Smooth muscle cell (in vitro differentiated cells): Measurements from ENCODE around the gene CIT. TPM values are rescaled to one million over a fixed set of nuclear protein-coding genes. Genes with fewer than 3 reads are reported as not detected.

Source experiments
- DNase-seq: peaks from one replicate; lab custom pipeline; 2025; ENCODE audit not compliant: unreplicated experiment; lab: John Stamatoyannopoulos, UW
- H2AFZ ChIP-seq: fragments of 200-600 bp; sonication (generic); 2 replicates; pipeline ENCODE4 v1.6.0; 2016; ENCODE audit warnings: antibody characterized with exemption, low read depth, mild to moderate bottlenecking
- H3F3A ChIP-seq: fragments of 200-600 bp; sonication (generic); 2 replicates; pipeline ENCODE4 v1.6.0; 2017; ENCODE audit warnings: antibody characterized with exemption, low read depth
- H3K27ac ChIP-seq: fragments of 200-600 bp; sonication (generic); 2 replicates; pipeline ENCODE4 v1.5.1; 2016; ENCODE audit warnings: low read depth, mild to moderate bottlenecking
- H3K27me3 ChIP-seq: fragments of 200-600 bp; sonication (generic); 2 replicates; pipeline ENCODE4 v1.6.1; 2016; ENCODE audit warnings: low read depth, mild to moderate bottlenecking
- H3K36me3 ChIP-seq: fragments of 200-600 bp; sonication (generic); 2 replicates; pipeline ENCODE4 v1.5.1; 2016; ENCODE audit warnings: low read depth
- H3K4me1 ChIP-seq: fragments of 200-600 bp; sonication (generic); 2 replicates; pipeline ENCODE4 v1.5.1; 2016; ENCODE audit warnings: low read depth
- H3K4me2 ChIP-seq: fragments of 200-600 bp; sonication (generic); 2 replicates; pipeline ENCODE4 v1.6.0; 2016; ENCODE audit warnings: mild to moderate bottlenecking
- H3K4me3 ChIP-seq: fragments of 200-600 bp; sonication (generic); 2 replicates; pipeline ENCODE4 v1.5.1; 2016; ENCODE audit warnings: mild to moderate bottlenecking
- H3K79me2 ChIP-seq: fragments of 200-600 bp; sonication (generic); 2 replicates; pipeline ENCODE4 v1.6.0; 2016; ENCODE audit warnings: low read depth, mild to moderate bottlenecking
- H3K9ac ChIP-seq: fragments of 200-600 bp; sonication (generic); 2 replicates; pipeline ENCODE4 v1.6.0; 2016; ENCODE audit warnings: low read depth
- H3K9me3 ChIP-seq: fragments of 200-600 bp; sonication (generic); replicated peaks from 2 replicates; pipeline ENCODE4 v1.5.1; 2016; ENCODE audit warnings: low read depth
- H4K20me1 ChIP-seq: fragments of 200-600 bp; sonication (generic); 2 replicates; pipeline ENCODE4 v1.6.0; 2016; ENCODE audit warnings: low read depth
- CTCF ChIP-seq: fragments of 200-600 bp; sonication (generic); IDR thresholded peaks from 2 replicates; pipeline ENCODE4 v1.5.1; 2017; ENCODE audit warnings: borderline replicate concordance, mild to moderate bottlenecking, antibody characterized with exemption; ENCODE audit not compliant: insufficient read depth, poor library complexity, severe bottlenecking
- whole genome bisulfite sequencing: methylation state at CpG from one replicate; pipeline ENCODE4 v1.1.7; 2016; ENCODE audit warnings: low lambda C conversion rate; 5-methylcytosine and 5-hydroxymethylcytosine counted together
- polyA plus RNA-seq: library from polyadenylated mRNA; unstranded; fragments of >200 nt; fragmentation: Nextera tagmentation; extraction: Ambion mirVana; gene quantifications from 2 replicates; pipeline ENCODE4 v1.2.1, GENCODE V29; 2016
- total RNA-seq: library from RNA; depleted of rRNA; stranded (reverse); fragments of >200 nt; gene quantifications from 2 replicates; pipeline ENCODE4 v1.2.3, GENCODE V29; 2014

CIT gene
- total and polyA plus RNA-seq, 2 experiments from 2014 or later = 3.2 to 9.1 TPM

GRCh38 chr12:119829439-119829838 is 47.7 kb downstream of the CIT start:
- Histone ChIP-seq H3K27ac (no peak overlapping the region), H3K79me2 (no peaks in the 10 kb centered on the region), H3K4me3 (no peak overlapping the region), H3K4me1 (no peaks in the 10 kb centered on the region), H3K27me3 (no peaks in the 10 kb centered on the region), H3K4me2 (no peak overlapping the region), H3K9me3 (no peaks in the 10 kb centered on the region), H3K36me3 (no peaks in the 10 kb centered on the region), H3F3A (no peaks in the 10 kb centered on the region), H3K9ac (no peak overlapping the region), H4K20me1 (no peaks in the 10 kb centered on the region), H2AFZ (no peak overlapping the region)
- whole genome bisulfite sequencing = 97% methylated on average over 1 of the region's 1 CpG
- no peak for TF ChIP-seq CTCF
- no peak for DNase-seq

GRCh38 chr12:119828300-119828699 is 48.8 kb downstream of the CIT start:
- no peak for DNase-seq
- no peak overlapping the region for H3K4me3 ChIP-seq
- H3K4me1 ChIP-seq = no peaks in the 10 kb centered on the region
- 99% methylated on average over 5 of the region's 5 CpGs for WGBS
- H3K4me2 ChIP-seq = no peak overlapping the region
- no peak overlapping the region for H3K9ac ChIP-seq
- H3F3A ChIP-seq = no peaks in the 10 kb centered on the region
- H4K20me1 ChIP-seq = no peaks in the 10 kb centered on the region
- no peak for TF ChIP-seq CTCF
- H3K27me3 ChIP-seq = no peaks in the 10 kb centered on the region
- no peak overlapping the region for H3K27ac ChIP-seq
- H3K9me3 ChIP-seq = no peaks in the 10 kb centered on the region
- no peak overlapping the region for H2AFZ ChIP-seq
- H3K79me2 ChIP-seq = no peaks in the 10 kb centered on the region
- no peaks in the 10 kb centered on the region for H3K36me3 ChIP-seq

GRCh38 chr12:119827760-119828159 is 49.4 kb downstream of the CIT start:
- Histone ChIP-seq H3K4me2 (no peak overlapping the region), H3K27ac (no peak overlapping the region), H3K4me1 (no peaks in the 10 kb centered on the region), H2AFZ (no peak overlapping the region), H3K4me3 (no peak overlapping the region), H3K9ac (no peak overlapping the region), H3K9me3 (no peaks in the 10 kb centered on the region), H3K36me3 (no peaks in the 10 kb centered on the region), H4K20me1 (no peaks in the 10 kb centered on the region), H3F3A (no peaks in the 10 kb centered on the region), H3K79me2 (no peaks in the 10 kb centered on the region), H3K27me3 (no peaks in the 10 kb centered on the region)
- no peak for DNase-seq
- WGBS = 88% methylated on average over 1 of the region's 1 CpG
- TF ChIP-seq CTCF = no peak

- Histone ChIP-seq H3K79me2 (no peaks in the 10 kb centered on the region), H3K9me3 (no peaks in the 10 kb centered on the region), H3K27me3 (no peaks in the 10 kb centered on the region), H2AFZ (no peak overlapping the region), H4K20me1 (no peaks in the 10 kb centered on the region), H3K36me3 (no peaks in the 10 kb centered on the region), H3F3A (no peaks in the 10 kb centered on the region), H3K9ac (no peak overlapping the region), H3K4me3 (no peak overlapping the region), H3K4me1 (no peaks in the 10 kb centered on the region), H3K4me2 (no peak overlapping the region), H3K27ac (no peak overlapping the region)
- no peak for TF ChIP-seq CTCF
- no peak for DNase-seq
- WGBS = 93% methylated on average over 6 of the region's 6 CpGs
These were observed 50.3 kb downstream of the CIT start for GRCh38 chr12:119826661-119827445.
